OCI-LY3 (cell line): ENCODE data around the gene STMN3.

Experiments used
- H2AFZ ChIP-seq: fragments of 200-600, 300-600 bp; shearing (Covaris generic); 2 replicates; pipeline ENCODE4 v1.6.0; 2014; ENCODE audit warnings: antibody characterized with exemption, low read depth, low read length
- H3K27ac ChIP-seq: fragments of 200-600, 300-600 bp; sonication (generic); 2 replicates; pipeline ENCODE4 v1.5.1; 2014; ENCODE audit warnings: mild to moderate bottlenecking, low read length, moderate library complexity, mixed read lengths
- H3K27me3 ChIP-seq: fragments of 200-600, 300-600 bp; sonication (generic); 2 replicates; pipeline ENCODE4 v1.6.1; 2014; ENCODE audit warnings: low read depth, low read length, mixed read lengths
- H3K36me3 ChIP-seq: fragments of 200-600, 300-600 bp; sonication (generic); replicated peaks from 2 replicates; pipeline ENCODE3; 2014; ENCODE audit warnings: low read depth, low read length, mixed read lengths
- H3K4me1 ChIP-seq: fragments of 300-600, 200-600 bp; sonication (generic); 2 replicates; pipeline ENCODE4 v1.6.1; 2014; ENCODE audit warnings: low read length, mixed read lengths
- H3K4me2 ChIP-seq: fragments of 200-600, 300-600 bp; sonication (generic); 2 replicates; pipeline ENCODE4 v1.6.1; 2014; ENCODE audit warnings: low read length, mixed read lengths
- H3K4me3 ChIP-seq: fragments of 300-600, 200-600 bp; sonication (generic); 2 replicates; pipeline ENCODE4 v1.5.1; 2014; ENCODE audit warnings: antibody characterized with exemption, mild to moderate bottlenecking, low read length, moderate library complexity
- H3K79me2 ChIP-seq: fragments of 300-600, 200-600 bp; shearing (Covaris generic); 2 replicates; pipeline ENCODE4 v1.6.1; 2014; ENCODE audit warnings: mild to moderate bottlenecking, low read length, mixed read lengths
- H3K9ac ChIP-seq: fragments of 300-600, 200-600 bp; shearing (Covaris generic); 2 replicates; pipeline ENCODE4 v1.6.0; 2014; ENCODE audit warnings: mild to moderate bottlenecking, low read length, moderate library complexity
- H3K9me3 ChIP-seq: fragments of 200-600, 300-600 bp; shearing (Covaris generic); 2 replicates; pipeline ENCODE4 v1.6.1; 2014; ENCODE audit warnings: low read length, mixed read lengths; ENCODE audit not compliant: insufficient read depth
- H4K20me1 ChIP-seq: fragments of 200-600, 300-600 bp; sonication (generic); 2 replicates; pipeline ENCODE4 v1.6.1; 2016; ENCODE audit warnings: low read length, mixed read lengths; ENCODE audit not compliant: insufficient read depth
- CTCF ChIP-seq: fragments of 200-600, 300-600 bp; sonication (generic); IDR thresholded peaks from 2 replicates; pipeline ENCODE4 v1.5.1; 2014; ENCODE audit warnings: antibody characterized with exemption, low read length, low read depth
- EZH2phosphoT487 ChIP-seq: fragments of 200-600 bp; shearing (Covaris generic); IDR thresholded peaks from 2 replicates; pipeline ENCODE4 v1.6.1; 2018; ENCODE audit warnings: antibody characterized with exemption, mixed run types, low read depth

The STMN3 gene

DNA sequence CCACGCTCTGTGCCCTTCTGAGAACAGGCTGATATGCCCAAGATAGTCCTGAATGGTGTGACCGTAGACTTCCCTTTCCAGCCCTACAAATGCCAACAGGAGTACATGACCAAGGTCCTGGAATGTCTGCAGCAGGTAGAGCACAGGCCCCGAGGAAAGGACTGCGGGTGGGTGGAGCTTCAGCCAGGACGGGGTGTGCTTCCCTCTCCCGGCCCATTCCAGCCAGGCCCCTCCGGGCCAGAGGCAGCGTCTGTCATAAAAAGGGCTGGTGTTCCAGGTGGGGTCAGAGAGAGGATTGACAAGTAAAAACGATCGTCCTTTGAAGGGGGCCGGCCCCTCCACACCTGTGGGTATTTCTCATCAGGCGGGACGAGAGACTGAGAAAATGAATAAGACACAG is 6.1 kb upstream of the STMN3 start:
- Histone ChIP-seq H3K4me1 (peaks cover 12% of the 10 kb centered on the region), H4K20me1 (no peaks in the 10 kb centered on the region), H3K79me2 (peaks cover 11% of the 10 kb centered on the region), H3K9ac (peak overlapping the region; percentile 74; the same call in 1 of the 2 replicates), H2AFZ (no peak overlapping the region), H3K36me3 (peaks cover 4% of the 10 kb centered on the region), H3K4me2 (peak overlapping the region; percentile 89), H3K27me3 (no peaks in the 10 kb centered on the region), H3K27ac (no peak overlapping the region), H3K4me3 (peak overlapping the region; percentile 90), H3K9me3 (no peaks in the 10 kb centered on the region)
- TF ChIP-seq EZH2phosphoT487 (no peak), CTCF (no peak)

GRCh38 chr20:63658749-63659187 is 5.5 kb upstream of the STMN3 start:
- TF ChIP-seq EZH2phosphoT487 (no peak), CTCF (no peak)

GRCh38 chr20:63657937-63658748 is 4.9 kb upstream of the STMN3 start, which contains the start of gene RTEL1:
Gene RTEL1, plus strand, starts transcription at chr20:63658312. Its CDS starts 1,091 bp downstream, at chr20:63659403.
- peak within 1 kb of the TSS; percentile 93 for H2AFZ ChIP-seq
- TF ChIP-seq EZH2phosphoT487 (no peak), CTCF (no peak)
- H3K4me2 ChIP-seq = peak within 1 kb of the TSS; percentile 89
- H3K27ac ChIP-seq = peak within 1 kb of the TSS; percentile 55
- H3K27me3 ChIP-seq = no peaks in the 10 kb centered on the region
- no peaks in the 10 kb centered on the region for H3K9me3 ChIP-seq
- peak within 1 kb of the TSS; percentile 90 for H3K4me3 ChIP-seq
- peak within 1 kb of the TSS; percentile 74 for H3K9ac ChIP-seq
- peaks cover 4% of the 10 kb centered on the region for H3K36me3 ChIP-seq
- no peaks in the 10 kb centered on the region for H4K20me1 ChIP-seq
- peaks cover 11% of the 10 kb centered on the region for H3K79me2 ChIP-seq
- peaks cover 12% of the 10 kb centered on the region for H3K4me1 ChIP-seq

More at GRCh38 chr20:63658749-63659187, 5.5 kb upstream of the STMN3 start:
- Histone ChIP-seq H3K9me3 (no peaks in the 10 kb centered on the region), H3K4me1 (peaks cover 12% of the 10 kb centered on the region), H3K27ac (no peak overlapping the region), H4K20me1 (no peaks in the 10 kb centered on the region), H3K4me2 (peak overlapping the region; percentile 89), H2AFZ (no peak overlapping the region; the same call in 1 of the 2 replicates), H3K4me3 (peak overlapping the region; percentile 90), H3K9ac (peak overlapping the region; percentile 74), H3K79me2 (peaks cover 11% of the 10 kb centered on the region), H3K27me3 (no peaks in the 10 kb centered on the region), H3K36me3 (peaks cover 4% of the 10 kb centered on the region)

DNA sequence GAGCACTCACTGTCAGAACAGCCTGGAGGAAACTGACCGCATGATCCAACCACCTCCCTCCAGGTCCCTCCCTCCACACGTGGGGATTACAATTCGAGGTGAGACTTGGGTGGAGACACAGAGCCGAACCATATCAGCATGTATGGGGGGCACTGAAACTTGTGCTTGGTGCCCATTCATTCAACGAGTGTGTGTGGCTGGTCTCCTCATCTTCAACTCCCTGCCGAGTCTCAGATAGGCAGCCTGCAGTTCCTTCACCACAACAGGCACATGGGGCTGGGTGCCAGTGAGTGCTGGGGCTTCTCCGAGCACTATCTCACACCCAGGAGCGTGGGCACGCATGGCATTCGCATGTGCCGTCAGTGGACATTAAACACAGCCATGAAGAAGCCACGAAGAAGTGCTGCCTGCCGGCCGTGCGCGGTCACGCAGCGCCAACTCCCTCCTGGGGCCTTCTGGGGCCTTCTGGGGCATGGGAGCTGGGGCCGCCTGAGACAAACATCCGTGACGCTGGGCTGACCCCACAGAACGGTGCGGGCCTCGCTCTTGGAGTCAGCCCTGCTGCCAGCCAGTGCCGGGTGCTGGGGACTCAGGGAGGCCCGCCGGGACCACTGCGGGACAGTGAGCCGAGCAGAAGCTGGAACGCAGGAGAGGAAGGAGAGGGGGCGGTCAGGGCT is 4.2 kb upstream of the STMN3 start:
- H3K9me3 ChIP-seq = no peaks in the 10 kb centered on the region
- H4K20me1 ChIP-seq = no peaks in the 10 kb centered on the region
- peak overlapping the region; percentile 82 for H3K4me2 ChIP-seq
- H3K4me1 ChIP-seq = peaks cover 12% of the 10 kb centered on the region
- peaks cover 11% of the 10 kb centered on the region for H3K79me2 ChIP-seq
- peak overlapping the region; percentile 55; the same call in 1 of the 2 replicates for H2AFZ ChIP-seq
- no peaks in the 10 kb centered on the region for H3K27me3 ChIP-seq
- H3K36me3 ChIP-seq = peaks cover 4% of the 10 kb centered on the region
- TF ChIP-seq CTCF (no peak), EZH2phosphoT487 (no peak)
- H3K9ac ChIP-seq = peak overlapping the region; percentile 74
- 0 out of 2 replicates have a peak overlapping the region, but pooled peaks have one; percentile 55 for H3K27ac ChIP-seq
- peak overlapping the region; percentile 90 for H3K4me3 ChIP-seq
